HG03103 (cell line): ENCODE data around the gene CECR2.

Source experiments
- ATAC-seq: cut with Tn5 transposase; IDR thresholded peaks from one replicate; pipeline ENCODE4 v1.9.1; 2021; ENCODE audit warnings: low read depth; ENCODE audit not compliant: unreplicated experiment

Gene CECR2

DNA sequence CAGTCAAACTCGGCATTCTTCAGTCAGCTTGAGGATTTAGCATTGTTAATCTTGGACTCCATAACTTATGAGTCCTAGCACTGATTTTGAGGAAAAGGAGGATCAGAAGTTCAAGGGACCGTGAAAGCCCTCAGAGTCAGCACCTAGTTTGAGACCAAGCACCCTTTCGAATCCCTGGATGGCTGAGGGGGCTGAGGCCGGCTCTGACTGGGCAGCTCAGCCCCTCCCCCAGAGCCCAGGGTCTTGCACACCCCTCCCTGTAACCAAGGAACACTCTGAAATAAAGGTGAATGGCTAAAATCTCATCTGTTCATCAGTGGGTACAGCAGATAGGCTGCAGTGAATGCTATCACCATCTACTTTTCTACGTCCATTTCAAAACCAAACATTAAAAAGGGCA lies 221.3 kb downstream of the CECR2 start:
- no peak for ATAC-seq

DNA sequence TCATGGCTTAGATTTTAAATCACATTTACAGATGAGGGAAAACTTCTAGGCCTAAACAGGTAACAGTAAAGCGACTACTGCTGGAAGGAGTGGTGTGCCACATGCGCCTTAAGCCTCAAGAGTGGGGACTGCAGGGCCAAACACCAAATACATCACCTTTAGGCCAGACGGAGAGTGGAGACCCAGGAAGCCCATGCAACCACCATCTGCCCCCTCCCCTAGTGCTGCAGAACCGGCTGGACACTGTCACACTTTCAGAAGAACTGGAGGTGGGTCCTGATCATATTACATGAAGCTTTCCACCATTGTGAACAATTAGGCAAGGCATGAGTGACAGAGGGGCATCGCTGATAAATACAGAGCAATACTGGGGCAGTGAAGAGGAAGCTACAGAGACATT lies 222.9 kb downstream of the CECR2 start:
- ATAC-seq: no peak

DNA sequence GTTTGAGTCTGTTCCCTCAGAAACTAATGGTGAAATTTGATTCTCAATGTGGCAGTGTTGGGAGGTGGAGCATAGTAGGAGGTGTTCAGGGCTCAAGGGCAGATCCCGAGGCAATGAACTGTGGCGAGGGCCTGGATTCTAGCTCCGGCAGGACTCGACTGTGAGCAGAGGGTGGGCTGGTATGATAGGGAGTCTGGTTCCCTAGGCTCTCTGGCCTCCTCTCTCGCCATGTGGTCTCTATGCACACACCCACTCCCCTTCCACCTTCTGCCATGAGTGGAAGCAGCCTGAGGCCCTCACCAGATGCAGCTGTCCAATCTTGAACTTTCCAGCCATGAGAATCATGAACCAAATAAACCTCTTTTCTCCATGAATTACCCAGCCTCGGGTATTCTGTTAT lies 227.0 kb downstream of the CECR2 start:
- ATAC-seq: no peak

DNA sequence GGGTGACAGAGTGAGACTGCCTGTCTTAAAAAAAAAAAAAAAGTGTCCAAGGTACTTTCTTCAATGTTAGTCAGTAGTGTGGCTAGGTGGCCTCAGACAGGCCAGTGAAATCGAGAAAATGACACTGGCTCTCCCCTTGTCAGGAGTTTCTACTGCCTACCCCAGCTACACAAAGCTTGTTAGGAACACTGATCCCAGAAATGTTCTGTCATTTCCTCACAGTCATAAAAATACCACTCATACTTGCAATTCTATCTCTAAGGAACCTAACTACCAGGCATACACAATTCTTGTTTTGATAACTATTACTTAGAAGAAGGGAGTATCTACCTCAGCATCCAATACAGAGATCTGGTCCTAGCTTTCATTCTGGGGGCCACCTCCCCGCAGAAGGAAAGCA lies 228.0 kb downstream of the CECR2 start:
- no peak for ATAC-seq

DNA sequence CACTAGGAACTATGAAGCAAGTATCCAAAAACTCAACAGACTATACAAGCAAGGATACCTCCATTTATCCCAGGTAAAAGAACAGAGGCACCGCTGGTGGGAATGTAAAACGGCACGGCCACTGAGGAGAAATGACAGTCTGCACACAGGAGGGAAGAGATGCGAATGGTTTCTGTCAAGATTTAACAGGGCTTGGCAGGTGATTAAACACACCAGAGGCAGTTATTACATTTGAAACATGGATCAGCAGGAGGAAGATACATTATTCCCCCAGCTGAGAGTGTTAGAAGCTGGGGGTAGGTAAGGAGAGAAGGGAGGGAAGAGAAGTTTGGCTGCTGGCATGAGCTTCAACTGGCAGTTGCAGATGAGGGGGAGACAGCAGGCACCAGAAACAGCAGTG lies 229.1 kb downstream of the CECR2 start:
- ATAC-seq: no peak

DNA sequence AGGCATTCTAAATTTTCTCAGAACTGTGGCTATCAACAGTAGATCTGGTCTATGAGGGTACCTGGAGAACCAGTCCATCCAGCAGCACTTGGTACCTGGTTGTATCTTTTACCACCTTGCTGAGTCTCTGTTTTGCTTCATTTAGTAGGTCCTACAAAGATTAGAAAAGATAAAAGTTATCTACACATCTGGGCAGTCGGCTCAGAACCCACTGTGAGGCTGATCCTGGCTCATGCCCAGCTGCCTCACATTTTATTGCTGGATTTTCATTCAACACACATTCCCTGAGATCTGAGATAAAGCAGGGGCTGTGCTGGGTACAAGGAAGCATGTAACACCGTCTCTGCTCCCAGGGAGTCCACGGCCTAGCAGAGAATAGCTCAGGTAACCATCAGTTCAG lies 231.8 kb downstream of the CECR2 start:
- no peak for ATAC-seq

DNA sequence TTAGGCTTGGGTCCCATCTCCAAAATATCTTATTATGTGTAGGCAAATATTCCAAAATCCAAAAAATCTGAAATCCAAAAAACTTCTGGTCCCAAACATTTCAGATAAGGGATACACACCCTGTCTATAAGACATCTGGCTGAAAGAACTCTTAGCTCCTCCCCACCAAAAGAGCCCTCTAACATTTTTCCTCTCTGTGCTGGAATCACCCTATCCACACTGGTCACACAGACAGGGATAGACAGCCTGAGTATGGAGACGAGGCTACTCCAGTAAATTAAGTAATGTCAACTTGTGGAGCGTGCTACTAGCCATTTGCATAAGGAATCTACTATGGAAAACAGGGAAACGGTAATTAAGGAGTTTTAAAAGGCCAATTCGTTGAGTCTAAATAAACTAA lies 234.4 kb downstream of the CECR2 start:
- ATAC-seq: no peak

DNA sequence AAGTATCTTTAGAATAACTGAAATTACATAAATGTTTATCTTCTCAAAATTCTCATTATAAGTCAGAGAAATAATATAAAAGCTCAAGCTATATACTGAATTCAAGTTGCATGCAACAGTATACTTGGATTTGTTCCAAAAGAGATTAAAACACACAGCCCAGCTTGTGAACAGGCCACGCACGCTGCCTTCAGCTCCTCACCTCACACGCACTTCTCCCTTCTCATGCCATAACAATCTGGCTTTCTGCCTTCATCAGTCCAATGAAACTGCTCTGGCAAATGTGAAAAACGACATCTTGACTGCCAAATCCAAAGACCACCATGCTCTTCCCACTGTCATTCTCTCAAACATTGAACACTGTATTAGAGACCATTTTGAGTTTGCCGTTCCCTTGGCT lies 237.2 kb downstream of the CECR2 start:
- ATAC-seq: no peak
